ENCODE data around the gene LGR4.

DNA sequence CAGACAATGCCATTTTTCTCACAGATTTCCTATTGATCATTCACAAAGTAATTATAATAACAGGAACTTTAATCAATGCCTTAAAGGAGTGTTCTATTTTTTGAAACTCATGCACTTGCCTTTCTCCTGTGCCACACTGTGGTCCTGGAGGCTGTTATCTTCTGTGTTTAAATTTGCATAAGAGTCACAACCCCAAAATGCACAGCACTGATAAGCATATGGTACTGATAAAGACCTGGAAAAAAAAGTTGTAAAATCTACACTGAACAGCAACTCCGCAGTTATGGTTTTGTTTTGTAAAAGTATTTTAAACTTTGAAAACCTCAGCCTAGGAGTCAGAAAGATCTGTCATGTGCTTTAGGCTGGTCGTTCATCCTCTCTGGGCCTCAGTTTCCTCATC is 100.4 kb downstream of the LGR4 start:
- TF ChIP-seq EZH2 (IDR thresholded peaks at IDR 0.05; ENCODE audit: insufficient read depth, poor library complexity, severe bottlenecking) (no peak), EZH2phosphoT487 (IDR thresholded peaks at IDR 0.05; ENCODE audit: insufficient read depth, low read depth) (no peak)
